Hematopoietic multipotent progenitor cell treated with erythropoietin and hydrocortisone succinate and interleukin-3 and kit ligand, for 6 days (in vitro differentiated cells): Measurements from ENCODE around the gene PLSCR3.

Source experiments
- DNase-seq: peaks from one replicate; pipeline ENCODE4 v3.0.0-alpha.2; 2015

Gene PLSCR3

DNA sequence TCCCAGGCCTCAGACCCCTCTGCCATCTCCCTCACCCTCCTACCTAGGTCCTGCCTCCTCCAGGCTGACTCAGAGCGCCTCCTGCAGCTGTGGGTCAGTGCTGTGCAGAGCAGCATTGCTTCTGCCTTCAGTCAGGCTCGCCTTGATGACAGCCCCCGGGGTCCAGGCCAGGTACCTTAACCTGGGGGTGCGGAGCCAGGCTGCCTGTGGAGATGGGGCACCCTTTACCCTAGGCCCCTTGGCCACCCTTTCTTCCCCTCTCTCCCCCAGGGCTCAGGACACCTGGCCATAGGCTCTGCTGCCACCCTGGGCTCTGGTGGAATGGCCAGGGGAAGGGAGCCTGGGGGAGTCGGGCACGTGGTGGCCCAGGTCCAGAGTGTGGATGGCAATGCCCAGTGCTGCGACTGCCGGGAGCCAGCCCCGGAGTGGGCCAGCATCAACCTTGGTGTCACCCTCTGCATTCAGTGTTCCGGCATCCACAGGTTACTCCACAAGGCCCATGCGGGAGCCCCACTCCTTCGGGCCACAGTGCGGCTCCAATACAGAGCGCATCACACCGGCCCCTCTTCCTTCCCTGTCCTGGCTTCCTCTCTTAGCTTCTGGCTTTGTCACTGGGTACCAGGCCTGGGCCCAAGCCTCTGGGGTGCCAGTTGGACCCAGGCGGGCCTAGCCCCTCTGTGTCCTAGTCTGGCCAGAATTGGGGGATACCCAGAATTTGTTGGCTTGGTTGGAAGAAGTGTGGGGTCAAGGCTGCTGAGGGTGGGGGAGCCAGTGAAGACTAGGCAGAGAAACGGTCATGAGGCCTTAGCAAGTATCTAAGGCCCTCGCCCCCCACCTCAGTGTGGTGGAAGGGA is 47.3 kb downstream of the PLSCR3 start:
- DNase-seq, result no peak

DNA sequence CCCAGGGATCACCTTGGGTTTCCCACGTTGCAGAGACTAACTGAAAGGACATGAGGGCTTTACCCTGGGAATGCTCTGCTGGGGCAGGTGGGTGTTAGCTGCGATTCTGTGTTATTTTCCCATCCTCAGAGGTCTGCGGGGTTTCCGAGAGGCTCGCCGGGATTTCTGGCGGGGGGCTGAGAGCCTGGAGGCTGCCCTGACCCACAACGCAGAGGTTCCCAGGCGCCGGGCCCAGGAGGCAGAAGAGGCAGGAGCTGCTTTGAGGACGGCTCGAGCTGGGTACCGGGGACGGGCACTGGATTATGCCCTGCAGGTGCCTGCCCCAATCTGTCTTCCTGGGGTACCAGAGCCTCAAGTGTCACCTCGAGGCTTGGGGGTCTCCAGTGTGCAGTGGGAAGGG is 51.1 kb downstream of the PLSCR3 start:
- DNase-seq, result no peak

DNA sequence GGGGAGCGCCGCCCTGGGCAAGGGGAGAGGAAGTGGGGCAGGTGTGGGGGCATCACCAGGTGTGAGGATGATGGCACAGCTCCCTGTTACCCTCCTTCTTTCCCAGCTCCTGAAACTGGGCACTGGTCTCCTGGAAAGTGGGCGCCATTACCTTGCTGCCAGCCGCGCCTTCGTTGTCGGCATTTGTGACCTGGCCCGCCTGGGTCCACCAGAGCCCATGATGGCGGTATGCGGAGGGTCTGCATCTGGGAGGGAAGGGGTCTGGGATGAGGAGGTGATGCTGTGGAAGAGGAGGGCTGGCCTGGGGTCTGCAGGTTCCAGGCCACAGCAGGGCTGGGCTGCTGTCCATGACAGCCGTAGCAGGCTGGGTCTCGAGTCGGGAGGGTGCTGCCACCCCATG is 52.5 kb downstream of the PLSCR3 start:
- no peak for DNase-seq

DNA sequence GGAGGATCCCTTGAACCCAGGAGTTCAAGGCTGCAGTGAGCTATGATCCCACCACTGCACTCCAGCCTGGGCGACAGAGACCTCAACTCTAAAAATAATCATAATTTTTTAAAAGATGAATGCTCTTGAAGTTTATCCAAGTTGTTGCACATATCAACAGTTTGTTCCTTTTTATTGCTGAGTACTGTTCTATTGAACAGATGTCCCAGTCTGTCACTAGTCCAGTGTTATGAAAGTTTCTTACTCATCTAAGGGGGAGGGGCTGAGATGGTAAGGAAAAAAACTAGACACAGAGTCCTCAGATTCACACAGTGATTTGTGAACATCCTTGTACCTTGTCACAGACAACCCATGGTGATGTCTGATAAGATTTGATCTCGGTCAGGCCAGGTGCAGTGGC is 54.1 kb downstream of the PLSCR3 start:
- DNase-seq, result no peak
